CD14-positive monocyte (primary cell): Measurements from ENCODE around the gene GTF2F1. TPM values are rescaled to one million over a fixed set of nuclear protein-coding genes. Genes with fewer than 3 reads are reported as not detected.

Experiments used
- DNase-seq, 3 donors: peaks; one replicate each; pipeline ENCODE4 v3.0.0-alpha.2; 2011 to 2022
- H2AFZ ChIP-seq: 2 replicates; pipeline ENCODE4 v1.6.0; 2012; ENCODE audit warnings: mild to moderate bottlenecking, low read depth, low read length, inconsistent platforms; ENCODE audit not compliant: insufficient read depth, poor library complexity, severe bottlenecking
- H3K27ac ChIP-seq, 2 donors: 1 replicate in 1 of 2; 2 replicates in 1 of 2; pipeline ENCODE4 v1.5.1; 2012 to 2013; ENCODE audit warnings: low read length in 2 of 2, control low read depth in 1 of 2, inconsistent platforms in 1 of 2, low read depth in 1 of 2, mild to moderate bottlenecking in 1 of 2
- H3K27me3 ChIP-seq, 2 donors: one replicate each; pipeline versions ENCODE4 v1.6.0 to v1.6.1; 2011 to 2013; ENCODE audit warnings: low read length in 2 of 2; ENCODE audit not compliant: control insufficient read depth in 2 of 2, insufficient read depth in 2 of 2
- H3K36me3 ChIP-seq, 2 donors: replicated peaks in 1 of 2; 1 replicate in 1 of 2; 2 replicates in 1 of 2; pipeline versions ENCODE4 v1.5.1 to v1.6.1; 2012 to 2013; ENCODE audit warnings: low read length in 2 of 2, control low read depth in 1 of 2, inconsistent platforms in 1 of 2, mild to moderate bottlenecking in 1 of 2; ENCODE audit not compliant: insufficient read depth in 2 of 2, control insufficient read depth in 1 of 2
- H3K4me1 ChIP-seq, 2 donors: 1 replicate in 1 of 2; 2 replicates in 1 of 2; pipeline versions ENCODE4 v1.5.1 to v1.6.1; 2012 to 2013; ENCODE audit warnings: low read length in 2 of 2, control low read depth in 1 of 2, inconsistent platforms in 1 of 2, mild to moderate bottlenecking in 1 of 2, moderate library complexity in 1 of 2; ENCODE audit not compliant: insufficient read depth in 2 of 2, control insufficient read depth in 1 of 2
- H3K4me2 ChIP-seq: replicated peaks from 2 replicates; pipeline ENCODE3; 2012; ENCODE audit warnings: low read length, moderate library complexity, mild to moderate bottlenecking; ENCODE audit not compliant: poor library complexity, severe bottlenecking; ENCODE audit errors: extremely low read depth
- H3K4me3 ChIP-seq, 3 experiments: fragments of 200-600 bp in 1 of 3; sonication (generic) in 1 of 3; replicated peaks in 1 of 3; 1 replicate in 2 of 3; 2 replicates in 1 of 3; pipeline ENCODE4 v1.5.1; 2011 to 2013; ENCODE audit warnings: low read length in 3 of 3, mild to moderate bottlenecking in 3 of 3, control low read depth in 2 of 3, low read depth in 2 of 3, inconsistent platforms in 1 of 3, moderate library complexity in 1 of 3
- H3K79me2 ChIP-seq: 2 replicates; pipeline ENCODE4 v1.6.0; 2012; ENCODE audit warnings: mild to moderate bottlenecking, control low read depth, inconsistent platforms, low read length, moderate library complexity; ENCODE audit not compliant: insufficient read depth
- H3K9ac ChIP-seq: 2 replicates; pipeline ENCODE4 v1.6.0; 2017; ENCODE audit warnings: low read length, mild to moderate bottlenecking; ENCODE audit not compliant: insufficient read depth, poor library complexity, severe bottlenecking
- H3K9me3 ChIP-seq, 2 donors: replicated peaks in 1 of 2; 1 replicate in 1 of 2; 2 replicates in 1 of 2; pipeline versions ENCODE4 v1.5.1 to v1.6.1; 2012 to 2013; ENCODE audit warnings: low read length in 2 of 2, control low read depth in 1 of 2; ENCODE audit not compliant: control insufficient read depth in 1 of 2, insufficient read depth in 1 of 2
- H4K20me1 ChIP-seq: 2 replicates; pipeline ENCODE4 v1.6.0; 2012; ENCODE audit warnings: mild to moderate bottlenecking, low read length, control low read depth, moderate library complexity; ENCODE audit not compliant: insufficient read depth
- H3K27ac Mint-ChIP-seq, 7 donors: one replicate each; pipeline ENCODE4 v1.8.0; 2020; ENCODE audit warnings: mild to moderate bottlenecking in 7 of 7, mixed read lengths in 7 of 7, moderate library complexity in 6 of 7, inconsistent platforms in 2 of 7
- H3K27me3 Mint-ChIP-seq, 3 donors: one replicate each; pipeline ENCODE4 v1.8.0; 2021 to 2022; ENCODE audit warnings: low read depth in 3 of 3, mild to moderate bottlenecking in 3 of 3, mixed read lengths in 3 of 3, moderate library complexity in 3 of 3, inconsistent platforms in 1 of 3
- H3K36me3 Mint-ChIP-seq, 2 donors: one replicate each; pipeline ENCODE4 v1.8.0; 2020; ENCODE audit warnings: mixed read lengths in 2 of 2, inconsistent platforms in 1 of 2, mild to moderate bottlenecking in 1 of 2
- H3K4me1 Mint-ChIP-seq: one replicate; pipeline ENCODE4 v1.8.0; 2020; ENCODE audit warnings: mild to moderate bottlenecking, mixed read lengths
- H3K4me3 Mint-ChIP-seq, 2 donors: one replicate each; pipeline ENCODE4 v1.8.0; 2020; ENCODE audit warnings: mild to moderate bottlenecking in 2 of 2, mixed read lengths in 2 of 2, moderate library complexity in 1 of 2
- H3K9me3 Mint-ChIP-seq, 7 donors: one replicate each; pipeline ENCODE4 v1.8.0; 2020 to 2022; ENCODE audit warnings: mixed read lengths in 7 of 7, mild to moderate bottlenecking in 6 of 7, moderate library complexity in 6 of 7, inconsistent platforms in 2 of 7
- WGBS: methylation state at CpG from one replicate; pipeline ENCODE4 v1.1.5; 2013; ENCODE audit warnings: missing lambda C conversion rate; ENCODE audit not compliant: insufficient coverage; 5-methylcytosine and 5-hydroxymethylcytosine counted together
- intact Hi-C, 2 donors: fragments of 100-400 bp; cut with micrococcal nuclease; formaldehyde crosslinking; loops; one replicate each; pipeline versions ENCODE4 v1.15.0 to v1.15.1; 2023
- polyA plus RNA-seq, 3 donors: library from polyadenylated mRNA; depleted of rRNA in 1 of 3; unstranded in 2 of 3; stranded (reverse) in 1 of 3; fragments of 300-500 nt in 2 of 3; fragments of >200 nt in 1 of 3; fragmentation: Illumina TruSeq in 2 of 3; gene quantifications; 1 replicate in 2 of 3; 2 replicates in 1 of 3; pipeline ENCODE4 v1.2.3, GENCODE V29; 2012 to 2021
- TF ChIP-seq, protein P1 (sequence below): fragments of 200-600 bp; IDR thresholded peaks from one replicate; pipeline ENCODE4 v1.8.0; 2022; ENCODE audit warnings: antibody characterized with exemption, mild to moderate bottlenecking

The GTF2F1 gene
- polyA plus RNA-seq, 3 donors = 9.4 to 46.4 (median 13.2) TPM

- Histone ChIP-seq H3K9me3 (no peaks in the 10 kb centered on the region), H2AFZ (no peak overlapping the region), H4K20me1 (no peaks in the 10 kb centered on the region), H3K27ac (peak overlapping the region in 1 of 2 donors; percentile 20), H3K79me2 (no peaks in the 10 kb centered on the region), H3K36me3 (peaks cover 5 to 20% of the 10 kb centered on the region in 2 donors), H3K27me3 (no peaks in the 10 kb centered on the region), H3K4me2 (peak overlapping the region; percentile 95), H3K4me1 (peaks cover 11 to 14% of the 10 kb centered on the region in 2 donors), H3K9ac (no peak overlapping the region), H3K4me3 (no peak overlapping the region)
- WGBS = 92% methylated on average over 28 of the region's 29 CpGs
- Mint-ChIP-seq H3K4me1 (peaks cover 12% of the 10 kb centered on the region), H3K27me3 (peaks cover 0 to 2% (median 1%) of the 10 kb centered on the region in 3 donors), H3K36me3 (peaks cover 17 to 31% of the 10 kb centered on the region in 2 donors), H3K4me3 (no peak overlapping the region), H3K27ac (peak overlapping the region in 5 of 7 donors; percentile 13 to 98 (median 96)), H3K9me3 (no peaks in the 10 kb centered on the region)
- intact Hi-C loops = loop anchor here (5.0 to 10.0 kb wide), 3 partner anchors 51 to 689 kb away; partner anchors contain the start of genes HSD11B1L (in 1 of the 2), KHSRP (in 1 of the 2) and MICOS13 (in 1 of the 2)
- TF ChIP-seq, protein P1, sequence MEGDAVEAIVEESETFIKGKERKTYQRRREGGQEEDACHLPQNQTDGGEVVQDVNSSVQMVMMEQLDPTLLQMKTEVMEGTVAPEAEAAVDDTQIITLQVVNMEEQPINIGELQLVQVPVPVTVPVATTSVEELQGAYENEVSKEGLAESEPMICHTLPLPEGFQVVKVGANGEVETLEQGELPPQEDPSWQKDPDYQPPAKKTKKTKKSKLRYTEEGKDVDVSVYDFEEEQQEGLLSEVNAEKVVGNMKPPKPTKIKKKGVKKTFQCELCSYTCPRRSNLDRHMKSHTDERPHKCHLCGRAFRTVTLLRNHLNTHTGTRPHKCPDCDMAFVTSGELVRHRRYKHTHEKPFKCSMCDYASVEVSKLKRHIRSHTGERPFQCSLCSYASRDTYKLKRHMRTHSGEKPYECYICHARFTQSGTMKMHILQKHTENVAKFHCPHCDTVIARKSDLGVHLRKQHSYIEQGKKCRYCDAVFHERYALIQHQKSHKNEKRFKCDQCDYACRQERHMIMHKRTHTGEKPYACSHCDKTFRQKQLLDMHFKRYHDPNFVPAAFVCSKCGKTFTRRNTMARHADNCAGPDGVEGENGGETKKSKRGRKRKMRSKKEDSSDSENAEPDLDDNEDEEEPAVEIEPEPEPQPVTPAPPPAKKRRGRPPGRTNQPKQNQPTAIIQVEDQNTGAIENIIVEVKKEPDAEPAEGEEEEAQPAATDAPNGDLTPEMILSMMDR = no peak
- DNase-seq = no peak
Measured at GRCh38 chr19:6374161-6374709, 18.7 kb downstream of the GTF2F1 start.

GRCh38 chr19:6373813-6374108, 19.2 kb downstream of the GTF2F1 start:
- peaks cover 16 to 31% of the 10 kb centered on the region in 2 donors for H3K36me3 Mint-ChIP-seq
- Histone ChIP-seq H3K4me2 (peak overlapping the region; percentile 95), H3K79me2 (no peaks in the 10 kb centered on the region), H3K4me1 (peaks cover 11 to 14% of the 10 kb centered on the region in 2 donors), H3K27me3 (no peaks in the 10 kb centered on the region), H3K4me3 (peak overlapping the region in 2 of 3 experiments; percentile 36 to 69), H3K9me3 (no peaks in the 10 kb centered on the region), H3K36me3 (peaks cover 6 to 20% of the 10 kb centered on the region in 2 donors), H4K20me1 (no peaks in the 10 kb centered on the region), H3K9ac (no peak overlapping the region), H3K27ac (peak overlapping the region in 1 of 2 donors; percentile 20), H2AFZ (no peak overlapping the region)
- WGBS = 54% methylated on average over 4 of the region's 5 CpGs
- DNase-seq = no peak
- TF ChIP-seq, protein P1 = no peak
- no peaks in the 10 kb centered on the region for H3K9me3 Mint-ChIP-seq
- intact Hi-C loops = loop anchor here (2.0 to 10.0 kb wide), 4 partner anchors 19 to 689 kb away; partner anchors contain the start of genes GTF2F1 (in 1 of the 2), HSD11B1L (in 1 of the 2), KHSRP (in 1 of the 2) and MICOS13 (in 1 of the 2)
- H3K4me1 Mint-ChIP-seq = peaks cover 12% of the 10 kb centered on the region
- H3K4me3 Mint-ChIP-seq = peak overlapping the region; percentile 60 to 86
- peaks cover 0 to 2% (median 2%) of the 10 kb centered on the region in 3 donors for H3K27me3 Mint-ChIP-seq
- H3K27ac Mint-ChIP-seq = peak overlapping the region in 6 of 7 donors; percentile 43 to 98 (median 86)
